Liver (tissue), 3 donors: Measurements from ENCODE around the gene RNU2-63P.

Source experiments
- FOXA1 ChIP-seq: IDR thresholded peaks from 2 replicates; pipeline ENCODE4 v1.6.1; 2016; ENCODE audit warnings: antibody characterized with exemption
- HNF4A ChIP-seq, 2 donors: conservative IDR thresholded peaks; 2 replicates each; pipeline ENCODE4 v1.6.1; 2016; ENCODE audit warnings: antibody characterized with exemption in 2 of 2, mild to moderate bottlenecking in 2 of 2
- JUND ChIP-seq, 2 donors: IDR thresholded peaks; 2 replicates each; pipeline ENCODE4 v1.6.1; 2016; ENCODE audit warnings: antibody characterized with exemption in 2 of 2
- RAD21 ChIP-seq, 2 donors: IDR thresholded peaks; 2 replicates each; pipeline ENCODE4 v1.6.1; 2016; ENCODE audit warnings: antibody characterized with exemption in 2 of 2, mild to moderate bottlenecking in 2 of 2
- RXRA ChIP-seq, 2 donors: IDR thresholded peaks; 2 replicates each; pipeline ENCODE4 v1.6.1; 2017 to 2018; ENCODE audit warnings: antibody characterized with exemption in 2 of 2, mild to moderate bottlenecking in 1 of 2
- SP1 ChIP-seq: IDR thresholded peaks from 2 replicates; pipeline ENCODE4 v1.6.1; 2018; ENCODE audit warnings: antibody characterized with exemption, mild to moderate bottlenecking
- TAF1 ChIP-seq: conservative IDR thresholded peaks from 2 replicates; pipeline ENCODE4 v1.6.1; 2016; ENCODE audit warnings: antibody characterized with exemption, mild to moderate bottlenecking
- YY1 ChIP-seq: IDR thresholded peaks from 2 replicates; pipeline ENCODE4 v1.6.1; 2016; ENCODE audit warnings: antibody characterized with exemption, mild to moderate bottlenecking
- TF ChIP-seq, protein P1 (sequence below): IDR thresholded peaks from 2 replicates; pipeline ENCODE4 v1.6.1; 2016; ENCODE audit warnings: antibody characterized with exemption
- TF ChIP-seq, protein P2 (sequence below): fragments of 150-350 bp; IDR thresholded peaks from 2 replicates; pipeline ENCODE4 v1.5.1; 2017; ENCODE audit warnings: improper control_type of control experiment, low read depth, low read length; ENCODE audit not compliant: missing input control
- TF ChIP-seq, protein P3 (sequence below): IDR thresholded peaks from 2 replicates; pipeline ENCODE4 v1.6.1; 2016; ENCODE audit warnings: antibody characterized with exemption, mild to moderate bottlenecking
- TF ChIP-seq, protein P4 (sequence below): IDR thresholded peaks from 2 replicates; pipeline ENCODE4 v1.6.1; 2016; ENCODE audit warnings: antibody characterized with exemption
- donor health status: healthy.
- donor health status: healthy.

DNA sequence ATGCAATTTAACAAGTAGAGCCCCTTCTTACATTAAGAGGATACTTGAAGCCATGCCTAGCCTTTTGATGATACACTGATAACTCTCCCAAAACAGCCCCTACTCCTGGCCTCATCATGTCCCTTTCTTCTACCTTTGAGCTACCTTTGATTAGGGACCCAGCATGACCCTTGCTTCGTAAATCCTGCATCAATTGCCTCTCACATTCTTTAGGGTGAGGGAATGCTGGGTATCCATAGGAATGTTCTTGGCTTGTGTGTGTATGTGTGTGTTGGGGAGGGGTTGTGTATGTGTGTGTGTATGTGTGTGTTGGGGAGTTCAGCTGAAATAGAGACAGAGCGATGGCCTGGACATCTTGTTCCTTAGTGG is 44.5 kb upstream of the RNU2-63P start:
- TF ChIP-seq, protein P1, sequence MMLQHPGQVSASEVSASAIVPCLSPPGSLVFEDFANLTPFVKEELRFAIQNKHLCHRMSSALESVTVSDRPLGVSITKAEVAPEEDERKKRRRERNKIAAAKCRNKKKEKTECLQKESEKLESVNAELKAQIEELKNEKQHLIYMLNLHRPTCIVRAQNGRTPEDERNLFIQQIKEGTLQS = no peak
- TF ChIP-seq, protein P2, sequence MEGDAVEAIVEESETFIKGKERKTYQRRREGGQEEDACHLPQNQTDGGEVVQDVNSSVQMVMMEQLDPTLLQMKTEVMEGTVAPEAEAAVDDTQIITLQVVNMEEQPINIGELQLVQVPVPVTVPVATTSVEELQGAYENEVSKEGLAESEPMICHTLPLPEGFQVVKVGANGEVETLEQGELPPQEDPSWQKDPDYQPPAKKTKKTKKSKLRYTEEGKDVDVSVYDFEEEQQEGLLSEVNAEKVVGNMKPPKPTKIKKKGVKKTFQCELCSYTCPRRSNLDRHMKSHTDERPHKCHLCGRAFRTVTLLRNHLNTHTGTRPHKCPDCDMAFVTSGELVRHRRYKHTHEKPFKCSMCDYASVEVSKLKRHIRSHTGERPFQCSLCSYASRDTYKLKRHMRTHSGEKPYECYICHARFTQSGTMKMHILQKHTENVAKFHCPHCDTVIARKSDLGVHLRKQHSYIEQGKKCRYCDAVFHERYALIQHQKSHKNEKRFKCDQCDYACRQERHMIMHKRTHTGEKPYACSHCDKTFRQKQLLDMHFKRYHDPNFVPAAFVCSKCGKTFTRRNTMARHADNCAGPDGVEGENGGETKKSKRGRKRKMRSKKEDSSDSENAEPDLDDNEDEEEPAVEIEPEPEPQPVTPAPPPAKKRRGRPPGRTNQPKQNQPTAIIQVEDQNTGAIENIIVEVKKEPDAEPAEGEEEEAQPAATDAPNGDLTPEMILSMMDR = no peak
- no peak for TF ChIP-seq SP1
- TF ChIP-seq YY1 = no peak
- TF ChIP-seq HNF4A (conservative IDR thresholded peaks at IDR 0.05) = no peak
- no peak for TF ChIP-seq FOXA1
- TF ChIP-seq RAD21 (IDR thresholded peaks at IDR 0.05) = no peak
- TF ChIP-seq TAF1 = no peak
- TF ChIP-seq JUND (IDR thresholded peaks at IDR 0.05) = no peak
- TF ChIP-seq, protein P3, sequence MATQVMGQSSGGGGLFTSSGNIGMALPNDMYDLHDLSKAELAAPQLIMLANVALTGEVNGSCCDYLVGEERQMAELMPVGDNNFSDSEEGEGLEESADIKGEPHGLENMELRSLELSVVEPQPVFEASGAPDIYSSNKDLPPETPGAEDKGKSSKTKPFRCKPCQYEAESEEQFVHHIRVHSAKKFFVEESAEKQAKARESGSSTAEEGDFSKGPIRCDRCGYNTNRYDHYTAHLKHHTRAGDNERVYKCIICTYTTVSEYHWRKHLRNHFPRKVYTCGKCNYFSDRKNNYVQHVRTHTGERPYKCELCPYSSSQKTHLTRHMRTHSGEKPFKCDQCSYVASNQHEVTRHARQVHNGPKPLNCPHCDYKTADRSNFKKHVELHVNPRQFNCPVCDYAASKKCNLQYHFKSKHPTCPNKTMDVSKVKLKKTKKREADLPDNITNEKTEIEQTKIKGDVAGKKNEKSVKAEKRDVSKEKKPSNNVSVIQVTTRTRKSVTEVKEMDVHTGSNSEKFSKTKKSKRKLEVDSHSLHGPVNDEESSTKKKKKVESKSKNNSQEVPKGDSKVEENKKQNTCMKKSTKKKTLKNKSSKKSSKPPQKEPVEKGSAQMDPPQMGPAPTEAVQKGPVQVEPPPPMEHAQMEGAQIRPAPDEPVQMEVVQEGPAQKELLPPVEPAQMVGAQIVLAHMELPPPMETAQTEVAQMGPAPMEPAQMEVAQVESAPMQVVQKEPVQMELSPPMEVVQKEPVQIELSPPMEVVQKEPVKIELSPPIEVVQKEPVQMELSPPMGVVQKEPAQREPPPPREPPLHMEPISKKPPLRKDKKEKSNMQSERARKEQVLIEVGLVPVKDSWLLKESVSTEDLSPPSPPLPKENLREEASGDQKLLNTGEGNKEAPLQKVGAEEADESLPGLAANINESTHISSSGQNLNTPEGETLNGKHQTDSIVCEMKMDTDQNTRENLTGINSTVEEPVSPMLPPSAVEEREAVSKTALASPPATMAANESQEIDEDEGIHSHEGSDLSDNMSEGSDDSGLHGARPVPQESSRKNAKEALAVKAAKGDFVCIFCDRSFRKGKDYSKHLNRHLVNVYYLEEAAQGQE = no peak
- TF ChIP-seq RXRA (IDR thresholded peaks at IDR 0.05) = no peak
- TF ChIP-seq, protein P4, sequence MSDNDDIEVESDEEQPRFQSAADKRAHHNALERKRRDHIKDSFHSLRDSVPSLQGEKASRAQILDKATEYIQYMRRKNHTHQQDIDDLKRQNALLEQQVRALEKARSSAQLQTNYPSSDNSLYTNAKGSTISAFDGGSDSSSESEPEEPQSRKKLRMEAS = no peak
